NCI-H2029 treated with DMSO at 0.1 percent for 48 hours (cell line): ENCODE results near the gene TFAP2A.

Experiments used
- DNase-seq: peaks from one replicate; lab custom pipeline; 2025; lab: John Stamatoyannopoulos, UW

Gene TFAP2A

DNA sequence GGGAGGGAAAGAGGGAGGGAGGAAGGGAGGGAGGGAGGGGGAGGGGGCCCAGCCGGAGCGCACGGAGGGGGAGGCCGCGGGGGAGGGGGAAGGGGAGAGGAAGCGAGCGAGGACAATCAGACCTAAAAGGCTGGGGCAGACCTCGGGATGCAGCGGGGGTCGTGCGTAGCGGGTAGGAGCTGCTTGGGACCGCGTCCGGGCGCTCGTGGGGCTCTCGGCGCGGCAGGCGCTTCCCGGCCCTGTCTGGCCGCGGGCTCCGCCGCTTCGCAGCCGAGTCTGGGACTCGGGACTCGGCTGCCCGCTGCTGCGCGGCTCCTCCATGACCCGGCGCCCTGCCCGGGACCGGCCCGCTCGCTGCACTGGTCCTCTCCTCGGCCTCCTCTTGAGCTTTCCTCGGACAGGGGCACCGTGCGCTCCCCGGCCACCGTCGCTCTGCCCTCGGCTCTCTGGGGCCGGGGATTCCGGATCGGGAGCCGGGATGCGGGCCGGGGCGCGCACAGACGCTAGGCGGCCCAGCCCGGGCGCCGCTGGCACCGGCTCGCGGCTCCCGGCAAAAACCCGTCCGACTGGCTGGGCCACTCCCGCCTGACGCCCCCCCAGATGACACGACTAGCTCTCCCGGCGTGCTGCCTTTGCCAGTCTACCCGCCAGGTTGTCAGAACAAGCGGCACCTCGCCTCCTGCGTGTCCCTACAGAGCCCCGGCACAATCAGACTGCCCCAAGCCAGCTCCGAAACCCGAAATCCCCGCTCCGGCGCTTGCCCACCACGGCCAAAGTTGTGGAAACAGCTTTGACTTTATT lies 2.2 kb downstream of the TFAP2A start:
- peak; percentile 59 for DNase-seq

- DNase-seq = peak; percentile 89
Measured at GRCh38 chr6:10411971-10412460, 2.9 kb downstream of the TFAP2A start.

- DNase-seq = no peak
Measured at GRCh38 chr6:10411131-10411970, 3.5 kb downstream of the TFAP2A start.

DNA sequence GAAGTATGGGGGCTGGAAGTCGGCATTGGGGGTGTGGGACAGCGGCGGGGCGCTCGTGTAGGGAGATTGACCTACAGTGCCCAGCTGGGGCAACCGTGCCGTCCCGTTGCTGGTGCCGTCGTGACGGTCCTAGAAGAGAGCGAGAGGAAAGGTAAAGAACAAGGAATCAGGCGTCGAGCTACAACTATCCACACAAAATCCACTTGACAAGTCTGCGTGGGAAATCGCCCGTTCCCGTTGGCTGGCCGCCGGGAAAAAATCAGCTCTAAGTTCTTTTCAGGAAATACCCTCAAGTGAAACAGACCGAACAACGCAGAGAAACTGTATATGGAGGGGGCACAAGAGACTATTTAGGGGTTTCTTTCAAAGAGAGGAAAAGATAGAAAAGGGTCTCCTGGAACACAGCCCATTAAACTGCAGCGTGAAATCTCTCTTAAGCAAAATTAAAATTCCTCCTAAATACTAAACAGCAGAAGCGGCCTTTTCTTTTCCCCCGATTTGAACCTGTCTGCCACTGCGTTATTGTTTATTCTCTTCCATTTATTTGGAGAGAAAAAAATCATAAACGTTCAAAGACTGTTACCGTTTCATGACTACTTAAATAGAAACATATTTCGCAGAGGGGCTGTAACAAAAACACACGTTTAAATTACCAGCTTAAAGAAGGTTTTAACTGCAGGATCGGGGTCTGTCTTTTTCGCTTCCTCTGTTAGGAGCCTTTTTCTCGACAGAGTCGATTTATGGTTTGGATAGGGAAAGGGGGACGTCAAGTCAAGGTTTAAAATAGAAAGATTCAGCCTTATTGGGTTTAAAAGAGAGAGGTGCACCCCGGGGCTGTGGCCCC lies 4.4 kb downstream of the TFAP2A start:
- DNase-seq = no peak

GRCh38 chr6:10409731-10410206 lies 5.1 kb downstream of the TFAP2A start:
- DNase-seq = no peak

DNA sequence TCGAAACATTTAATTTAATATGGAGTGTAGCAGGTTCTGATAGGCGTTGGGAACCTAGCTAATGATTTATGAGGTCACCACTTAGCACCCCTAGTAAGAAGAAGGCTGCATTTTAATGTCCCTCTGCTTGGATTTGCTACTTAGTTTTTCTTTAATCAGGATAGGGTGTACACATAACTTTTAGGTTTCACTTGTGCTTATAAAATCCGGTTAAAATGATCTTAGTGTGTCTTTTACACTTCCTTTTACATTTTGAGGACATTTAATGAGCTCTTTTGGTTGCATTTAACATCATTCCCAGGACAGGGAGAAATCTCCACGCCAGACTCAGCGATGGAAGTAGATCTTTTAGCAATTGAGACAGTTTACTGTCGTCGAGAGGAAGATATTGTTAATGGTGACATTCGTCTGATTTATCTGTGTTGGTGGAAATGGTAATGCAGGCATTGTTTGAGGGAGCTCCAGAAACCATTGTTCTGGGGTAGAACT lies 5.6 kb downstream of the TFAP2A start:
- DNase-seq = no peak

- DNase-seq = no peak
Measured at GRCh38 chr6:10408457-10408856, 6.4 kb downstream of the TFAP2A start.

DNA sequence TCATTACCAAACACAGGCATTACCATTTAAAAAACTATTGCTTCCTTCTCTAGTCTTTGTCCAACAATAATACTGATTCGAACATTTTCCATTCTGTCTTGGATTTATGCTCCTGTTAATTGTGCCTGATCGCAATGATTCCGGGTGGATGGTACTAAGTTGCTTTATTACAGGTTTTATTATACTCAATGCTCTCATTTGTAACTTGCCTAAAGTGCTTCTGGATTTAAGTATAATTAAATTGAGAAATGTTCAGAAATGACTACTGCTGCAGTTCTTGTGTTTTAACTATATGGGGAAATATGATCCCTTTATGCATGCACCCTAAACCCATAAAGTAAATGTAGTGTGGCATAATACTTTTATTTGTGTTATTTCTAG lies 7.2 kb downstream of the TFAP2A start:
- no peak for DNase-seq

- no peak for DNase-seq
Measured at GRCh38 chr6:10407018-10407673, 7.7 kb downstream of the TFAP2A start.

DNA sequence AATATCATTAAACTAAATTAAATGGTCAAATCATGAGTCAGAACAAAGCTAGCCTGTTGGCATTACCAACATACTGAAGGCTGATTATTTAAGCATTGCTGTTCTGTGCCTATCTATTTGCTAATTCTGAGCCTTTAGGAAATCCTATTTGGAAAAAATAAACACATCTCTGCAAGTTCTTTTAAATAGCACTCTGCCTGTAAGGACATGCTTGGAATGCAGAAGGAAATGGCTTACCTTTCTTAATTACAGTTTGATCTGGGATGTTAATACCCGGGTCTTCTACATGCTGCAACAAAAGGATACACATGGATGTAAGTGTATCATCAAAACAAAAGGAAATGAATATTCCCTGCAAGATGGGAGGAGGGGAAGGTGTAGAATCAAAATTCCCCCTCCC lies 8.3 kb downstream of the TFAP2A start:
- DNase-seq = no peak

- no peak for DNase-seq
Measured at GRCh38 chr6:10405513-10405900, 9.4 kb downstream of the TFAP2A start.

DNA sequence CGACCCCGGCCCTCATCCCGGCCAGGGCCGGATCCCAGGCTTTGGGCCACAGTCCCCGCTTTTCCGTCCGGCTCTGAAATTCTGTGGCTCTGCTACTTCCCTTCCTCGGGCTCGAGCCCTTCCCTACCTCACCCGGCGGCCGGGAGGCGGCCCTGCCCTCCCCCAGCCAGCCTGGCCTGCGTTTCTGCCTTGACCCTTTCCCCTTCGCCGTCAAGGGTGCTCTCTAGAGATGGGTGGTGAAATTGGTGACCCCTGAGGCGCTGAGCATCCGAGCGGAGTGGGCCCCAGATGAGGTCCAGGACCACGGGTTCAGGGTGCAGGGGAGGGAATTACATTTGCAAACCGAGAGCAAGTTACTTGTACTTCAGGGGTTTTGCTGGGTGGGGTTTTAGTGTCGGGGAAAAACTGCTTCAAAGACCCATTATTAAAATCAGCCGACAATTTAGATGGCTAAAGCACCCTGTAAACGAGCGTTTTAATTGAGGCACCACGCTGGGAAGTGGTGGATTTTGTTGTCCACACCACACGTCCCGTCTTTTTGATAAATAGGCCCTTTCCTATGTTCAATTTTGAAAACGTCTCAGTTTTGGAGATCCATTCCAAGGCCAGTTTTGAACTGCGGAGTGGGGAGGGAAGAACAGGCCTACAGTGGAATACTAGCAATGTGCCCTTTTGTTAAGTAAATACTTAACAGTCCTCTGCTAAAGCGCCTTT lies 9.9 kb downstream of the TFAP2A start:
- DNase-seq = no peak

GRCh38 chr6:10404107-10404798 lies 10.6 kb downstream of the TFAP2A start:
- DNase-seq = peak; percentile 99

DNA sequence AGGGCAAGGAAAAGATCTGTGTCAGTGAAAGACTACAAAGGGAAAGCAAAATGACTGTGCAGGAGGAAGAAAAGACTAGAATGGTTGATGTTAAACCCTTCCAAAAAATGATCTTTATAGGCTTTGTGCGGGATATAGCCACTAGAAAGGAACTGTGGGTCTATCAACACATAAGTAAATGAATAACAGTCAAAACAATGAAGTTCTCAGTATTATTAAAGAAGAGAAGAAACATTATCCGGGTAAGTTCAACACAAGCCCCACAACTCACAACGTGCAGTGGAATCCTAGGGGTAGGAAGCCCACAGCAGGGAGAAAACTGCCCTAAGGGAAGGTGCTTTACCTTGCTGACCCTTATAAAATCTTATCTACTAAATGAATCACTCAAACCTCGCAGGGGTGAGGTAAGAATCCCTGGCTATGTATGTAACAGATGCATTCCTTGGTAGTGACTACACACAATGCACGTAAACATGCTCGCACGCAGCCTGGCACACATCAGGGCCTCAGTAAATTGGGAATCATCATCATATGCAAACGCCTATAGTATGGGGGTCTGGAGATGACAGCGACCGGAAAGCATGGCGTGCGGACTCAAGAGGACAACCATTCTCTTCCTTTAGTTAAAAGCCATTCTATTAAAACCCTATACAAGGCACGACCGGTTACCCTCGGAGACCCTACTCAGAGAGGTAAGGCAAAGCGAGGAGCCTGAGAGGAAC lies 11.3 kb downstream of the TFAP2A start:
- no peak for DNase-seq

DNA sequence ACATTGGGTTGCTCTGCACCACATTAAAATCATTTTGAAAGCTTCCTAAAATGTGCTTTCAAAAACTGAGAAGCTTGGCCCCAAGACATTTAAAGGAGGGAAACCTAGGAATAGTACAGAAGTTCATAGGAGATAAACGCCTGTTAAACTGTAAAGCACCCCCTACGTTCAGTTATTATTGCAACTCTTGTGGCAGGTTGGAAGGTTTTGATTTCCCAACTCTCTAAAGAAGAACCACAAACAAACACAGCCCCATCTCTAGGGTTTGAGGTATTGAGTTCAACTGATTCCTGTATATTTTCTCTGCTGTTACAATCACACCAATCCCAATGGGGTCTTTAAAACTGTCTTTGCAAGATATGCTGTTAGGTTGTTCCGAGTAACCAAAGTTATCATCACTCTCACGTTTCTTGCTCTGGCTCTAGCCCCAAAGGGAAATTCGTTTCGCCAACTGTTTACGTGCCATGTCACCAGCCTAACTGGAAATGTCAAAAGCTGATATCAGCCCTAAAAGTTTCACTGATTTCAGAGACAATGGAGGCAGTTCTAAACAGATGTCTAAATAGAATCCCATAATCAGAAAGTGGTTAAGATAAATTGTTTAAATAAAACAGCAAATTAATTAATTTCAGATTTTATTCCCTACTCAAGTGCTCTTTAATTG lies 12.1 kb downstream of the TFAP2A start:
- no peak for DNase-seq

DNA sequence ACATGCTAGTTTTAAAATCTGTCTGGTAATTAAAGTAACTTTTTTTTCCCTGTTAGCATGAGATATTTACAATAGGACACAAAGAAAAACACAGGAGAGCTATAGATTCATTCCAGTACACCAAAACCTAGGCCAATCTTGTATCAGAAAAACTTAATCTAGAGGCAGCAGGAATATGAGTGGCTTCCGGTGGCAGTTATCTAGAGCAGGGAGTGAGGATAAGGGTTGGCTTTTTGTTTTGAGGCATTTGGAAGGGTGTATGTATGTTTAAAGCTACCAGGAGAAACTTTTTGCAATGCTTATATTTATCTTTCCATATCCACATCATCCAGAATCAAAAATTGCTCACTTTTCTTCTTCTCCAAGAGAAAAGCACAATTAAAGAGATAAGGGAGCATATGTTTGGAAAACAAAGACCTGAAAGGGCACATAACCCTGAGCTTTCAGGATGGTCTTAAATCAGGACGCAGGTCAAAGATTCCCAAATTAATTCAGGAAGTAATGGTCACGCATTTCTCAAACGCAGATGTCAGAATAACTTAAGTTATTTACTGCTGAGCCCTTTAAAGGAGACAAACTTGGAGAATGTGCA lies 13.1 kb downstream of the TFAP2A start:
- DNase-seq = no peak

DNA sequence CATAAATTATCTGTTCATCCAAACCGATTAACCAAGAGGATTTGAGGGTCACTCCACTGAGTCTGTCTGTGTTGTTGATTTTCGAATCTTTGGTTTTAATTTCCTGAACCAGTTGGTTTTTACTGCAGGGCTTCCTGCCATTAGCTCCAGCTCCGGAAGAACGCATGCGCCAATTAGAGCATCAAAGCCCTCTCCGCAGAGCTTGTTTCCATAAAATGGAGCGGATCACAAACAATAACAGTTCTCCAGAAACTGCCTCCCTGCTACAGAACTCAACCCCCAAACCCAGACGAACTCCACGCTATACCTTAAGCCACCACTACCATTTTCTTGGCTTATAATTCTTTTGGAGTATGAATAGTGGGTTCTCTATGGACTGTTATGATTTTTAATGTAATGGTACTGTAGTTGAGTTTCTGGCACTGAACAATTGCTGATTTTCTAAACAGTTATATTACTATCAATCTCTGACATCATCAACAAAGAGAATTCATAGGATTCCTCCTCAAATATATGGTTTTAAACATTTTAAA lies 13.8 kb downstream of the TFAP2A start:
- DNase-seq = no peak

GRCh38 chr6:10400330-10400729 lies 14.5 kb downstream of the TFAP2A start:
- no peak for DNase-seq
